GM12874 (cell line): Measurements from ENCODE around the gene RASSF8.
A peak's percentile ranks its signal among the peaks of the same experiment; 100 is the strongest.

ENCODE experiments used
- TF ChIP-seq, protein P1 (sequence below): IDR thresholded peaks from 2 replicates; pipeline ENCODE4 v1.5.1; 2011; ENCODE audit warnings: low read depth, mild to moderate bottlenecking, control low read depth, low read length, moderate library complexity; ENCODE audit not compliant: insufficient read depth

RASSF8 gene

DNA sequence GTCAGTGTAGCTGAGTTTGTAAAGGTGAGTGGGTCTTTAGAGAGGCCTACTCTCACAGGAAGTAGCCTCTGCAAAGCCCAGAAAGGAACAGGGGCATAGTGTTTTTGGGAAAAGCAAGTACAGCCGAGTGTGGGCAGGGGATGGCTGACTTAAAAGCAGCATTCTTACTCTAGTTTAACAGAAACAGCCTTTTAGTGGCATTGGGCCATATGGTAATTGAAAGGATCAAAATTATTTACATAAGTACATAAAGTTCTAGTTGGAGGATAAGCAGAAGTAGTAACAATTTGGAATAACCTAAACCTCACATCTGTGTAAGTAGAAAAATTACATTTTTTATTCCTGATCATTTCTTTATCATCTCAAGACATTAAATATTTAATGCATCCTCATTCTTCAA is 49.1 kb downstream of the RASSF8 start:
- TF ChIP-seq, protein P1, sequence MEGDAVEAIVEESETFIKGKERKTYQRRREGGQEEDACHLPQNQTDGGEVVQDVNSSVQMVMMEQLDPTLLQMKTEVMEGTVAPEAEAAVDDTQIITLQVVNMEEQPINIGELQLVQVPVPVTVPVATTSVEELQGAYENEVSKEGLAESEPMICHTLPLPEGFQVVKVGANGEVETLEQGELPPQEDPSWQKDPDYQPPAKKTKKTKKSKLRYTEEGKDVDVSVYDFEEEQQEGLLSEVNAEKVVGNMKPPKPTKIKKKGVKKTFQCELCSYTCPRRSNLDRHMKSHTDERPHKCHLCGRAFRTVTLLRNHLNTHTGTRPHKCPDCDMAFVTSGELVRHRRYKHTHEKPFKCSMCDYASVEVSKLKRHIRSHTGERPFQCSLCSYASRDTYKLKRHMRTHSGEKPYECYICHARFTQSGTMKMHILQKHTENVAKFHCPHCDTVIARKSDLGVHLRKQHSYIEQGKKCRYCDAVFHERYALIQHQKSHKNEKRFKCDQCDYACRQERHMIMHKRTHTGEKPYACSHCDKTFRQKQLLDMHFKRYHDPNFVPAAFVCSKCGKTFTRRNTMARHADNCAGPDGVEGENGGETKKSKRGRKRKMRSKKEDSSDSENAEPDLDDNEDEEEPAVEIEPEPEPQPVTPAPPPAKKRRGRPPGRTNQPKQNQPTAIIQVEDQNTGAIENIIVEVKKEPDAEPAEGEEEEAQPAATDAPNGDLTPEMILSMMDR = no peak

DNA sequence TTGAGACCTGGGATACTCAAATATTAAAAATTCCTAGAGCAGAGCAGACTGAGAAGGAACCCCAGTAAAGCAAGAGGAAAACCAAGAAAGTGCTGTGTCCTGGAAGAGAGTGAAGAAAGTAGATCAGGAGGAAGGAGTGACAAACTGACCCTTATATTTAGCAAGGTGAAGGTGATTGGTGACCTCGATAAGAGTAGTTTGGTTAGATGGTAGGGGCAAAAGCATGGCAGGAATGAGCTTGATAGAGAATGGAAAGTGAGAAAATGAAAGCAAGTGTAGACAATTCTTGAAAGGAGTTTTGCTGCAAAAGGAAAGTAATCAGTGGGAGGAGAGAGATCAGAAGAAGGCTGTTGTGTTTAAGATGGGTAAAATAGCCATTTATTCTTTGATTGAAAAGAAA is 51.1 kb downstream of the RASSF8 start:
- TF ChIP-seq, protein P1 = no peak

DNA sequence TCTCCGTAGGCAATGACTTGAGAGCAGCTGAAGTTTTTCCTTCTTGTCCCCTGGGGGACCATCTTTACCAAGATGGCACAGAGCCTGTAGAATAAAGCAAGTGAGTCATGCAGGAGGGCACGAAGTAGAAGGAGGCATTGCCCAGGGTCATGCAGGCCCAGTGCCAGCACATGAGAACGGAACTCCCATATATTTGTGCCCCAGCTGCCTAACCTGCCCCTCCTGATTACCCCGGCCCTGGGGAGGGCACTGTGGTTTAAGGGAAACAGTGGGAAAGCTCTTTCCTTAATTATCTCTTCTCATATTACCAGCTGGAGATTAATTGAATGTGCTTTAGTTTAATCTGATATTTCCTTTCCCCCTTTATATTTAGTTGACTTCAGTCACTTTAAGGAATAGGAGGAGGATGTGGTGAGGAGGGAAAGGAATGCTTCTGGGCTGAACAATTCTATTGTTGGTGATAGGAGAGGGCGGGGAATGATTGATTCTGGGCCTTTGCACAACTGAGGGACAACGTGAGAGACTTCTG is 51.9 kb downstream of the RASSF8 start:
- TF ChIP-seq, protein P1 = no peak

DNA sequence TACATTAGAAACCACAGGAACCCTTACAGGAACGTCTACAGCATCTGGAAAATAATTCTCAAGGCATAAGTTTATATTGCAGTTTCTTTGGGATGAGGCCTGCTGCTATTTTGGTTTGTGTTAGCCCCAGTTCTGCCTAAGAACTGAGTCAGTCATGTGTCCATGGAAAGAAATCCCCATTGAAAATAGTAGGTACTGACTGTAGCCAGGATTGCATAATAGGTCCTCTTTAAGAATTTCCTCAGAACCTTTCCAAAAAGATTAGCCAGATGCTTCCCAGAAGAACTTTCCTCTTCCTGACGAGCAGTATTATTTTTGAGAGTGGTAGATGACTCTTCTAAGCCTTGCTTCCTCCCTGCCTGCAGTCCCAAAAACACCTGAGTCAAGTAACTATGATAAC is 52.6 kb downstream of the RASSF8 start:
- TF ChIP-seq, protein P1 = no peak

DNA sequence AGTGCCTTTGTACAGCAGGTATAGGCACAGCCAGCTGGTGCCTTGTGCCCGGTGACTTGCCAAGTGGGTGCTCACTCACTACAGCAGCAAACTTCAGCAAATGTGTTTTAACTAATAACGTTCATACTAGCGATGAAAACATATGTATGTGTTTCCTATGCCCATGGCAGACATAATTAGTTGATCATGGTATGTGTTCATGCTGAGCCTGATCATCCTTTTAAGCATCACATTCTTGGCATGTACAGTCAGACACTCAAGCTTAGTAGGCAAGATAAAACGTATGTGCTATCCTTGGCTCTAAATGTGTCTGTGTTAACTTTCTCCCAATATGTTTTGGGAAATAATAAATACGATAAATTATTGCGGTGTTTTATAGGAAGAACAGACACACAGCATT is 55.6 kb downstream of the RASSF8 start:
- TF ChIP-seq, protein P1 = no peak

DNA sequence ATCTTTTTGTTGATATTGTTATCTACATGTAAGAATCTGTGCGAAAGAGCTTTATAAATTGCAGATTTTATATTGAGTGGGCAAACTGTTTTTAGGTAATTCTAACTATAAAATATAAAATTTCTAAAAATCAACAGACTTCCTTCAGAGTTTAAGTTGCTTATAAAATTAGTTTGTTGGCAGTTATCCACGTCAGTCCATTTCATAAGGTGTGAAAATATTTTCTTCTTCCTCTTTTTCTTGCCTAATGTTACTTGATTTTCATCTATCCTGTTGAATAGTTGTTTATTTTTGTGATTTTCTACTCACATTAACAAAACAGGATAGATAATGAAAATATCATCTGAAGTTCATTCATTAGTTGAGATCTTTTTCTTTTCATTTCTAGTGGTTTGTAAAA is 58.0 kb downstream of the RASSF8 start:
- TF ChIP-seq, protein P1 = no peak

DNA sequence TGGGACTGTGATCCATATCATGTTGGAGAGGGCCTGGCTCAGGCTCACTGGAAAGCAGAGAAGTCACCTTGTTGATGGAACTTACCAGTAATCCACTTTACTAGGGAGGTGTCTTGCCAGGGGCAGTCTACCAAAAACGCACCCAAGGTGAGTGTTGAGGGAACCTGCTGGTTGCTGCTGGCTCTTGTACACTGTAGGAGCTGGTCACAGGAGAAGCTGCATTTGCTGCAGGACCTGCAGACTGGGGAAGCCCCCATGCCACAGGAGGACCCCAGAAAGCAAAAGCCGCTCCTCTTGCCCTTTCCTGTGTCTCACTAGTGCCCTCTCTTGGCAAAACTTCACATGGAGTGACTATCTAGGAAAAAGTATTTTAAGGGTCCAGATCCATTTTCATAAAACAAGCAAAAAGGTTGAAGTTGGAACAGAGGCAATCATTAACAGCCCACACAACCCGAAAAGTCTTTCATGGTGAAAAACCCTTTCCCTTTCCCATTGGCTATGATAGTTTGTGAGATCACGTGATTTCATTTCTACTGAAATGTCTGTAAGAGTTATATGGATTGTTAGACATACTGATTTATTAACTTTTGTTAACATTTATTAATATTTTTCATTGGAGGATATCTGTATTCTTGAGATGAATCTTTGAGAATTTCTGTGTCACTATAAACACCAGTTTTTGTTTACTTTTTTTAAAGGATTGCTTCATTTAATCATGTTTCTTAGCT is 59.2 kb downstream of the RASSF8 start:
- TF ChIP-seq, protein P1 = peak; percentile 61; the same call in 1 of the 2 replicates

DNA sequence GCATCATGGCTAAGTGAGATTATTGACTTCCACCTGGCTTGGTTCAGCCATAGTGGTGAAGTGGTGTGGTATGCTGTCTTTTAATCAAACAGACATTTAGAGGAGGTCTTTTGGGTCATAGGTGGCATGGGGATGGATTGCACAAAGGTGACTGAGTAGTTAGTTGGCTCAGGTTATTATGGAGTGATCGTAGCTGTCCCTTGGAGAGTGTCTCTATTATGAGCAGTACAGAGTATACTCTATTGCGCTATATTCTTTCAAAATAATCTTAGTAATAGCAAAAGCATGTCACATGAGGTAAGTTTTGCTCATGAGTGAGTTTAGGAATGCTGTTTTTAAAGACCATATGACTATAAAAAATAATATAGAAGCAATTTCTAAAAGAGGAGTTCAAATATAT is 60.4 kb downstream of the RASSF8 start:
- TF ChIP-seq, protein P1 = no peak
